ENCODE results near the gene ATXN7L3B. TPM values are rescaled to one million over a fixed set of nuclear protein-coding genes. Genes with fewer than 3 reads are reported as not detected.

ATXN7L3B gene
- total RNA-seq, 1 experiment from 2014 or later: 18.0 TPM

GRCh38 chr12:74547249-74547648 lies 9.6 kb downstream of the ATXN7L3B start:
- ATAC-seq: no peak
- no TSS peak for BruUV-seq (replicated peaks)

GRCh38 chr12:74551291-74551690 lies 13.7 kb downstream of the ATXN7L3B start:
- DNase-seq (ENCODE audit: low read depth, low spot score): no peak
- POLR2A ChIA-PET: no interaction called here
- Histone ChIP-seq H3K9me3 (ENCODE audit: control insufficient read depth, insufficient read depth, low read depth, low read length) (no peaks in the 10 kb centered on the region), H3K27me3 (ENCODE audit: control insufficient read depth, insufficient read depth, low read length) (no peaks in the 10 kb centered on the region), H3K27ac (ENCODE audit: low read length) (no peak overlapping the region), H3K36me3 (ENCODE audit: control insufficient read depth, insufficient read depth, low read length) (no peaks in the 10 kb centered on the region), H3K4me3 (ENCODE audit: low read depth in 2 of 2, low read length in 2 of 2) (no peak overlapping the region), H3K4me1 (ENCODE audit: control insufficient read depth, insufficient read depth, low read length) (no peaks in the 10 kb centered on the region)
- in situ Hi-C loops (cut with HindIII; ENCODE audit: low pct_unique_long_range_greater_than_20kb, low sequenced_read_pairs): no loop called here
- intact Hi-C loops (cut with micrococcal nuclease; ENCODE audit: unreplicated experiment): no loop called here
- TF ChIP-seq TCF7L2 (IDR thresholded peaks at IDR 0.05; ENCODE audit: low read depth, low read length) (no peak), REST (IDR thresholded peaks at IDR 0.05; ENCODE audit: insufficient read depth in 1 of 2, low read depth in 2 of 2, low read length in 1 of 2) (no peak), CTCF (IDR thresholded peaks at IDR 0.05) (no peak), SIN3A (IDR thresholded peaks at IDR 0.05; ENCODE audit: borderline replicate concordance, insufficient read depth, low read depth, low read length) (no peak), POLR2AphosphoS5 (IDR thresholded peaks at IDR 0.05; ENCODE audit: low read depth, low read length) (no peak)
- no TSS peak for BruUV-seq (replicated peaks)
- ATAC-seq: no peak
- CTCF ChIA-PET: no interaction called here

More at GRCh38 chr12:74547249-74547648, 9.6 kb downstream of the ATXN7L3B start:
- Histone ChIP-seq H3K9me3 (ENCODE audit: control insufficient read depth, insufficient read depth, low read depth, low read length) (no peaks in the 10 kb centered on the region), H3K27me3 (ENCODE audit: control insufficient read depth, insufficient read depth, low read length) (no peaks in the 10 kb centered on the region), H3K27ac (ENCODE audit: low read length) (no peak overlapping the region), H3K36me3 (ENCODE audit: control insufficient read depth, insufficient read depth, low read length) (peaks cover 4% of the 10 kb centered on the region), H3K4me1 (ENCODE audit: control insufficient read depth, insufficient read depth, low read length) (no peaks in the 10 kb centered on the region), H3K4me3 (ENCODE audit: low read depth in 2 of 2, low read length in 2 of 2) (no peak overlapping the region)
- POLR2A ChIA-PET: no interaction called here
- in situ Hi-C loops (cut with HindIII; ENCODE audit: low pct_unique_long_range_greater_than_20kb, low sequenced_read_pairs) (no loop called here), intact Hi-C loops (cut with micrococcal nuclease; ENCODE audit: unreplicated experiment) (no loop called here)
- DNase-seq (ENCODE audit: low read depth, low spot score): no peak
- CTCF ChIA-PET: no interaction called here
- TF ChIP-seq CTCF (IDR thresholded peaks at IDR 0.05): no peak
- TF ChIP-seq SIN3A (IDR thresholded peaks at IDR 0.05; ENCODE audit: borderline replicate concordance, insufficient read depth, low read depth, low read length): no peak
- no peak for TF ChIP-seq TCF7L2 (IDR thresholded peaks at IDR 0.05; ENCODE audit: low read depth, low read length)
- TF ChIP-seq POLR2AphosphoS5 (IDR thresholded peaks at IDR 0.05; ENCODE audit: low read depth, low read length): no peak
- no peak for TF ChIP-seq REST (IDR thresholded peaks at IDR 0.05; ENCODE audit: insufficient read depth in 1 of 2, low read depth in 2 of 2, low read length in 1 of 2)
